ENCODE results near the gene ATF1.
"Not testable (repeated sequence)": the region's sequence is repeated elsewhere in the genome, so short reads cannot be mapped to it uniquely, and the experiment has no call there.

Gene ATF1

GRCh38 chr12:50862316-50862715, 98.4 kb downstream of the ATF1 start:
- DNase-seq (ENCODE audit: low read depth): no peak

- DNase-seq (ENCODE audit: low read depth): no peak
Observed at GRCh38 chr12:50865266-50865665, 101.4 kb downstream of the ATF1 start.

- DNase-seq (ENCODE audit: low read depth): not testable (repeated sequence)
Observed at GRCh38 chr12:50868881-50869280, 105.0 kb downstream of the ATF1 start.
